GM12878 (cell line): Measurements from ENCODE around the gene ABL2. TPM values are rescaled to one million over a fixed set of nuclear protein-coding genes. Genes with fewer than 3 reads are reported as not detected.
A peak's percentile ranks its signal among the peaks of the same experiment; 100 is the strongest.

Experiments
- ATAC-seq: fragments of 200-7000 bp; cut with Tn5 transposase; 3 replicates; pipeline ENCODE4 v1.9.1; 2020; ENCODE audit warnings: mild to moderate bottlenecking, moderate library complexity
- BruUV-seq: library from RNA; stranded (reverse); fragments of 400-500 nt; replicated peaks from 2 replicates; lab custom pipeline; 2021; lab: Mats Ljungman, UMichigan
- CTCF ChIA-PET: fragments of 300-600 bp; sonication (Branson Sonifier 250); formaldehyde crosslinking; extraction: SDS; loops from one replicate; lab custom pipeline; 2021; ENCODE audit warnings: inconsistent platforms; lab: Yijun Ruan, JAX
- POLR2A ChIA-PET: fragments of 350-600 bp; formaldehyde crosslinking; extraction: SDS; loops from one replicate; lab custom pipeline; 2021; ENCODE audit warnings: inconsistent platforms; lab: Charles Lee
- RAD21 ChIA-PET: fragments of 300-600 bp; sonication (Branson Sonifier 250); formaldehyde crosslinking; loops from one replicate; lab custom pipeline; 2023; ENCODE audit warnings: antibody characterized with exemption; ENCODE audit not compliant: unreplicated experiment; lab: Charles Lee
- SMC1A ChIA-PET: fragments of 300-600 bp; sonication (Branson Sonifier 250); formaldehyde crosslinking; loops from one replicate; lab custom pipeline; 2023; ENCODE audit not compliant: unreplicated experiment, uncharacterized antibody; lab: Charles Lee
- DNase-seq: peaks from one replicate; pipeline ENCODE4 v3.0.0-alpha.2; 2011; ENCODE audit warnings: low read depth, low spot score
- FAIRE-seq: peaks from 3 replicates; lab custom pipeline; 2011; peaks lifted over from hg19 to GRCh38; lab: Jason Lieb, UNC
- H2AFZ ChIP-seq: 2 replicates; pipeline ENCODE4 v1.6.0; 2011; ENCODE audit warnings: low read depth, low read length, control low read depth; ENCODE audit not compliant: control insufficient read depth
- H3K27ac ChIP-seq: 2 replicates; pipeline ENCODE4 v1.5.1; 2011; ENCODE audit warnings: control low read depth; ENCODE audit not compliant: control insufficient read depth, insufficient read depth
- H3K27me3 ChIP-seq, 2 experiments: replicated peaks in 1 of 2; 2 replicates each; pipeline versions ENCODE4 v1.6.0 to v1.6.1; 2011; ENCODE audit warnings: low read length in 1 of 2; ENCODE audit not compliant: control insufficient read depth in 2 of 2, insufficient read depth in 2 of 2
- H3K36me3 ChIP-seq, 2 experiments: 2 replicates each; pipeline ENCODE4 v1.5.1; 2011; ENCODE audit warnings: low read length in 1 of 2; ENCODE audit not compliant: control insufficient read depth in 2 of 2, insufficient read depth in 2 of 2
- H3K4me1 ChIP-seq: 2 replicates; pipeline ENCODE4 v1.6.1; 2011; ENCODE audit warnings: mild to moderate bottlenecking, low read length, moderate library complexity, mixed read lengths; ENCODE audit not compliant: control insufficient read depth, insufficient read depth
- H3K4me2 ChIP-seq: 2 replicates; pipeline ENCODE4 v1.6.0; 2011; ENCODE audit warnings: control low read depth; ENCODE audit not compliant: control insufficient read depth, insufficient read depth
- H3K4me3 ChIP-seq: fragments of 200-600 bp; sonication (generic); 2 replicates; pipeline ENCODE4 v1.5.1; 2016
- H3K79me2 ChIP-seq: 2 replicates; pipeline ENCODE4 v1.6.0; 2011; ENCODE audit warnings: low read length; ENCODE audit not compliant: control insufficient read depth, insufficient read depth
- H3K9ac ChIP-seq: 2 replicates; pipeline ENCODE4 v1.8.0; 2011; ENCODE audit warnings: low read length, control low read depth, mixed read lengths; ENCODE audit not compliant: control insufficient read depth, insufficient read depth
- H3K9me3 ChIP-seq: replicated peaks from 3 replicates; pipeline ENCODE4 v1.5.1; 2011; ENCODE audit warnings: mild to moderate bottlenecking, low read length; ENCODE audit not compliant: control insufficient read depth, insufficient read depth
- H4K20me1 ChIP-seq: 2 replicates; pipeline ENCODE4 v1.6.0; 2011; ENCODE audit not compliant: control insufficient read depth, insufficient read depth
- BHLHE40 ChIP-seq, 2 experiments: fragments of 450-650 bp in 1 of 2; IDR thresholded peaks; 2 replicates each; pipeline ENCODE4 v1.6.1; 2011 to 2017; ENCODE audit warnings: low read depth in 2 of 2, borderline replicate concordance in 1 of 2, improper control_type of control experiment in 1 of 2, low read length in 1 of 2, mild to moderate bottlenecking in 1 of 2
- ESRRA ChIP-seq: IDR thresholded peaks from 2 replicates; pipeline ENCODE4 v1.6.1; 2012; ENCODE audit warnings: mild to moderate bottlenecking, low read length, improper control_type of control experiment
- IRF4 ChIP-seq: IDR thresholded peaks from 2 replicates; pipeline ENCODE4 v1.6.1; 2011; ENCODE audit warnings: low read depth, low read length
- JUNB ChIP-seq: IDR thresholded peaks from 2 replicates; pipeline ENCODE4 v1.6.1; 2016; ENCODE audit warnings: antibody characterized with exemption, mild to moderate bottlenecking
- MEF2B ChIP-seq: fragments of 450-650 bp; IDR thresholded peaks from 2 replicates; pipeline ENCODE4 v1.6.1; 2018; ENCODE audit warnings: mild to moderate bottlenecking, moderate library complexity; ENCODE audit not compliant: partially characterized antibody, poor library complexity, severe bottlenecking
- NR2F1 ChIP-seq: fragments of 450-650 bp; conservative IDR thresholded peaks from 2 replicates; pipeline ENCODE4 v1.6.1; 2017; ENCODE audit warnings: mild to moderate bottlenecking
- ZNF592 ChIP-seq: fragments of 450-650 bp; IDR thresholded peaks from 2 replicates; pipeline ENCODE4 v1.6.1; 2017; ENCODE audit warnings: mild to moderate bottlenecking, moderate library complexity
- WGBS: methylation state at CpG from one replicate; pipeline ENCODE4 v1.1.6; 2016; ENCODE audit warnings: low lambda C conversion rate; ENCODE audit not compliant: insufficient replicate concordance, insufficient coverage; ENCODE audit errors: missing lambda C conversion rate; 5-methylcytosine and 5-hydroxymethylcytosine counted together
- in situ Hi-C: fragments of 300-500 bp; cut with MboI; formaldehyde crosslinking; loops from 9 replicates; pipeline ENCODE4 v1.14.3; 2018; ENCODE audit warnings: mixed read lengths
- intact Hi-C: fragments of 100-400 bp; cut with micrococcal nuclease; formaldehyde crosslinking; loops from one replicate; pipeline ENCODE4 v1.14.2; 2022; ENCODE audit not compliant: unreplicated experiment
- polyA plus RNA-seq, 11 experiments: library from polyadenylated mRNA; depleted of rRNA in 4 of 11; unstranded in 6 of 11; stranded (reverse) in 5 of 11; fragments of >200 nt; fragmentation: Nextera tagmentation in 4 of 11; fragmentation: Illumina TruSeq in 1 of 11; extraction: Ambion mirVana in 4 of 11; extraction: Trizol in 1 of 11; gene quantifications; 1 replicate in 1 of 11; 2 replicates in 10 of 11; pipeline versions ENCODE4 v1.2.1 to v1.2.3, GENCODE V29; 2011 to 2016; ENCODE audit warnings: inconsistent platforms in 2 of 11, missing spikeins in 2 of 11, low read depth in 1 of 11
- total RNA-seq, 4 experiments: library from RNA; depleted of rRNA in 3 of 4; stranded (reverse); fragments of >200 nt in 3 of 4; fragmentation: Illumina TruSeq in 1 of 4; extraction: Trizol in 1 of 4; gene quantifications; 2 replicates each; pipeline versions ENCODE4 v1.2.1 to v1.2.3, GENCODE V29; 2013 to 2021

ABL2 gene
- total and polyA plus RNA-seq, 10 of the 15 experiments (the other 5 are each of a cell fraction or from before 2014, with no cell fraction given), result 0.57 to 9.4 (median 3.6) TPM

GRCh38 chr1:179151908-179152682, 77.4 kb downstream of the ABL2 start:
- DNase-seq (peak; percentile 7), FAIRE-seq (peak; percentile 38), ATAC-seq (peak; percentile 86)
- no TSS peak for BruUV-seq
- ChIA-PET SMC1A (interaction anchor here (0.5 to 1.7 kb wide), 6 partner anchors 9 to 47 kb away, joined by 3 to 6 read pairs (median 4); no protein-coding TSS in a partner anchor), RAD21 (interaction anchor here (0.6 to 1.0 kb wide), 3 partner anchors 23 to 71 kb away, joined by 3 to 4 read pairs (median 3); partner anchors contain the start of gene TOR3A), POLR2A (interaction anchor here (0.6 to 1.2 kb wide), 3 partner anchors 10 to 56 kb away, joined by 3 to 5 read pairs (median 4); no protein-coding TSS in a partner anchor), CTCF (interaction anchor here (0.8 to 1.4 kb wide), 5 partner anchors 10 to 853 kb away, joined by 3 to 5 read pairs (median 3); partner anchors contain the start of gene AXDND1)
- Histone ChIP-seq H3K27ac (no peak overlapping the region), H3K9ac (no peak overlapping the region), H3K4me2 (no peak overlapping the region), H3K4me1 (no peaks in the 10 kb centered on the region), H3K36me3 (no peaks in the 10 kb centered on the region), H3K27me3 (no peaks in the 10 kb centered on the region), H3K79me2 (no peaks in the 10 kb centered on the region), H4K20me1 (no peaks in the 10 kb centered on the region), H2AFZ (no peak overlapping the region; the same call in 1 of the 2 replicates), H3K9me3 (peaks cover 5% of the 10 kb centered on the region), H3K4me3 (no peak overlapping the region)
- TF ChIP-seq BHLHE40 (IDR thresholded peaks at IDR 0.05; ENCODE audit: borderline replicate concordance in 1 of 2, low read depth in 2 of 2, low read length in 1 of 2) (0 out of 4 replicates have a peak, but pooled peaks have one; percentile 6 to 9), MEF2B (peak; percentile 39), ESRRA (no peak), NR2F1 (no peak), ZNF592 (no peak), IRF4 (no peak), JUNB (peak; percentile 13; the same call in 1 of the 2 replicates)
- in situ Hi-C loops (no loop called here), intact Hi-C loops (no loop called here)
- 55% methylated on average over 2 of the region's 2 CpGs for WGBS
